HepG2 (cell line): ENCODE data around the gene SLC22A4. TPM values are rescaled to one million over a fixed set of nuclear protein-coding genes. Genes with fewer than 3 reads are reported as not detected.

Experiments used
- CBX1 ChIP-seq: IDR thresholded peaks from one replicate; pipeline ENCODE4 v1.6.1; 2016; ENCODE audit warnings: antibody characterized with exemption, low read depth
- EED ChIP-seq: sonication (generic); formaldehyde crosslinking; IDR thresholded peaks from 2 replicates; pipeline ENCODE4 v1.5.0; 2020; ENCODE audit warnings: mild to moderate bottlenecking, missing genetic modification reagents
- HNF4G ChIP-seq, 2 experiments: sonication (generic) in 1 of 2; formaldehyde crosslinking in 1 of 2; IDR thresholded peaks; 2 replicates each; pipeline versions ENCODE4 v1.4.0 to v1.6.1; 2011 to 2020; ENCODE audit warnings: borderline replicate concordance in 2 of 2, low read depth in 2 of 2, mild to moderate bottlenecking in 2 of 2, low read length in 1 of 2, missing genetic modification reagents in 1 of 2, moderate library complexity in 1 of 2
- HOMEZ ChIP-seq: IDR thresholded peaks from 2 replicates; pipeline ENCODE4 v1.6.1; 2016; ENCODE audit warnings: low read depth
- MTF1 ChIP-seq: sonication (generic); formaldehyde crosslinking; IDR thresholded peaks from 2 replicates; pipeline ENCODE4 v1.5.0; 2020; ENCODE audit warnings: missing genetic modification reagents
- MTF2 ChIP-seq: sonication (generic); formaldehyde crosslinking; IDR thresholded peaks from 2 replicates; pipeline ENCODE4 v1.5.0; 2020; ENCODE audit warnings: missing genetic modification reagents, borderline replicate concordance
- NFKBIZ ChIP-seq: IDR thresholded peaks from 2 replicates; pipeline ENCODE4 v1.6.1; 2018; ENCODE audit warnings: missing genetic modification reagents, missing compliant biosample characterization
- RBFOX2 ChIP-seq: fragments of 200-400 bp; formaldehyde crosslinking; IDR thresholded peaks from 2 replicates; pipeline ENCODE4 v1.6.1; 2017; ENCODE audit warnings: low read depth, mild to moderate bottlenecking, low read length
- RNF2 ChIP-seq: fragments of 450-650 bp; conservative IDR thresholded peaks from 2 replicates; pipeline ENCODE4 v1.6.1; 2016; ENCODE audit warnings: low read depth
- SOX13 ChIP-seq, 3 experiments: fragments of 450-650 bp in 1 of 3; sonication (generic) in 1 of 3; formaldehyde crosslinking in 1 of 3; IDR thresholded peaks in 2 of 3; conservative IDR thresholded peaks in 1 of 3; 2 replicates each; pipeline versions ENCODE4 v1.5.0 to v1.6.1; 2016 to 2020; ENCODE audit warnings: antibody characterized with exemption in 1 of 3, mild to moderate bottlenecking in 1 of 3, missing compliant biosample characterization in 1 of 3, missing genetic modification reagents in 1 of 3, moderate library complexity in 1 of 3
- TP53 ChIP-seq: sonication (generic); formaldehyde crosslinking; conservative IDR thresholded peaks from 2 replicates; pipeline ENCODE4 v1.4.0; 2020; ENCODE audit warnings: missing genetic modification reagents
- ZNF225 ChIP-seq: sonication (generic); formaldehyde crosslinking; IDR thresholded peaks from 2 replicates; pipeline ENCODE4 v1.4.0; 2020; ENCODE audit warnings: mild to moderate bottlenecking, missing genetic modification reagents
- ZNF768 ChIP-seq: sonication (generic); formaldehyde crosslinking; IDR thresholded peaks from 2 replicates; pipeline ENCODE4 v1.4.0; 2020; ENCODE audit warnings: missing genetic modification reagents
- ZNF816 ChIP-seq: sonication (generic); formaldehyde crosslinking; IDR thresholded peaks from 2 replicates; pipeline ENCODE4 v1.8.0; 2022; ENCODE audit warnings: missing genetic modification reagents, mild to moderate bottlenecking, borderline replicate concordance
- polyA plus RNA-seq, 8 experiments: library from polyadenylated mRNA; depleted of rRNA in 3 of 8; stranded (reverse) in 7 of 8; unstranded in 1 of 8; fragments of >200 nt; fragmentation: Illumina TruSeq in 4 of 8; extraction: Trizol in 4 of 8; gene quantifications; 2 replicates each; pipeline versions ENCODE4 v1.2.1 to v1.2.3, GENCODE V29; 2011 to 2016; ENCODE audit warnings: low read depth in 4 of 8, missing spikeins in 1 of 8, mixed read lengths in 1 of 8; ENCODE audit not compliant: insufficient read depth in 1 of 8
- total RNA-seq, 5 experiments: library from RNA; depleted of rRNA; stranded (reverse); fragments of >200 nt; fragmentation: Illumina TruSeq; extraction: Trizol; gene quantifications; 2 replicates each; pipeline ENCODE4 v1.2.3, GENCODE V29; 2016; ENCODE audit warnings: low read depth in 1 of 5
- TF ChIP-seq, protein P1 (sequence below): sonication (generic); formaldehyde crosslinking; IDR thresholded peaks from 2 replicates; pipeline ENCODE4 v1.4.0; 2020; ENCODE audit warnings: mild to moderate bottlenecking, missing genetic modification reagents

Gene SLC22A4
- total and polyA plus RNA-seq, 2 of the 13 experiments (the other 11 are each of a cell fraction or from before 2014, with no cell fraction given) = 0.33 to 0.62 TPM

- no peak for TF ChIP-seq RBFOX2
- no peak for TF ChIP-seq HOMEZ (CRISPR knock-in tag)
- TF ChIP-seq, protein P1, sequence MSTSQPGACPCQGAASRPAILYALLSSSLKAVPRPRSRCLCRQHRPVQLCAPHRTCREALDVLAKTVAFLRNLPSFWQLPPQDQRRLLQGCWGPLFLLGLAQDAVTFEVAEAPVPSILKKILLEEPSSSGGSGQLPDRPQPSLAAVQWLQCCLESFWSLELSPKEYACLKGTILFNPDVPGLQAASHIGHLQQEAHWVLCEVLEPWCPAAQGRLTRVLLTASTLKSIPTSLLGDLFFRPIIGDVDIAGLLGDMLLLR (CRISPR knock-in tag) = no peak; the same call in 1 of the 2 replicates
- TF ChIP-seq EED = no peak
- TF ChIP-seq MTF1 (CRISPR knock-in tag) = peak; percentile 69; the same call in 1 of the 2 replicates
- no peak for TF ChIP-seq NFKBIZ
- no peak for TF ChIP-seq TP53 (CRISPR knock-in tag)
- no peak for TF ChIP-seq ZNF768 (CRISPR knock-in tag)
- TF ChIP-seq ZNF225 (CRISPR knock-in tag) = peak; percentile 80
- TF ChIP-seq RNF2 = peak; percentile 92; the same call in 1 of the 2 replicates
- TF ChIP-seq CBX1 = peak; percentile 24
- no peak for TF ChIP-seq ZNF816 (CRISPR knock-in tag)
- no peak for TF ChIP-seq HNF4G (IDR thresholded peaks at IDR 0.05; ENCODE audit: borderline replicate concordance, low read depth, low read length)
- 0 out of 2 replicates have a peak, but pooled peaks have one; percentile 2 for TF ChIP-seq HNF4G (CRISPR knock-in tag; IDR thresholded peaks at IDR 0.05; ENCODE audit: borderline replicate concordance, low read depth)
- 0 out of 2 replicates have a peak, but pooled peaks have one; percentile 57 for TF ChIP-seq MTF2
- TF ChIP-seq SOX13 (IDR thresholded peaks at IDR 0.05) = no peak
- TF ChIP-seq SOX13 (CRISPR knock-in tag; conservative IDR thresholded peaks at IDR 0.05 in 1 of 2, IDR thresholded peaks at IDR 0.05 in 1 of 2) = no peak
- TF ChIP-seq, all 625 proteins: peak for 224
Observed at GRCh38 chr5:132293066-132293991, 865 bp upstream of the SLC22A4 start (continued).
